ENCODE results near the gene LMBRD2. TPM values are rescaled to one million over a fixed set of nuclear protein-coding genes. Genes with fewer than 3 reads are reported as not detected.

Gene LMBRD2
- total RNA-seq, 4 donors from 2014 or later: 9.5 to 17.1 (median 11.1) TPM

GRCh38 chr5:36078430-36078829 lies 73.3 kb downstream of the LMBRD2 start:
- 50% methylated on average over 10 of the region's 10 CpGs for WGBS
- no peaks in the 10 kb centered on the region for H3K9me3 ChIP-seq

GRCh38 chr5:36073595-36074216 lies 78.0 kb downstream of the LMBRD2 start:
- 66% methylated on average over 3 of the region's 3 CpGs for WGBS
- Histone ChIP-seq H3K27me3 (peaks cover 7% of the 10 kb centered on the region), H3K27ac (no peak overlapping the region), H3K4me1 (no peaks in the 10 kb centered on the region), H3K4me3 (no peak overlapping the region), H3K9me3 (no peaks in the 10 kb centered on the region), H3K36me3 (no peaks in the 10 kb centered on the region)
- no peak for DNase-seq (ENCODE audit: low spot score in 2 of 2)
- TF ChIP-seq EP300 (IDR thresholded peaks at IDR 0.05) (no peak), POLR2A (IDR thresholded peaks at IDR 0.05) (no peak), CTCF (IDR thresholded peaks at IDR 0.05) (no peak), POLR2AphosphoS5 (IDR thresholded peaks at IDR 0.05) (no peak)

More at GRCh38 chr5:36078430-36078829, 73.3 kb downstream of the LMBRD2 start:
- DNase-seq (ENCODE audit: low spot score in 2 of 2): no peak
- Histone ChIP-seq H3K36me3 (no peaks in the 10 kb centered on the region), H3K4me3 (no peak overlapping the region), H3K27me3 (peaks cover 8% of the 10 kb centered on the region), H3K27ac (no peak overlapping the region), H3K4me1 (peaks cover 3% of the 10 kb centered on the region)
- TF ChIP-seq CTCF (IDR thresholded peaks at IDR 0.05): no peak

- no peak for DNase-seq (ENCODE audit: low spot score in 2 of 2)
- no peaks in the 10 kb centered on the region for H3K36me3 ChIP-seq
- H3K27me3 ChIP-seq: peaks cover 24% of the 10 kb centered on the region
- WGBS: 52% methylated on average over 9 of the region's 9 CpGs
- no peak overlapping the region for H3K4me3 ChIP-seq
- no peaks in the 10 kb centered on the region for H3K9me3 ChIP-seq
- H3K4me1 ChIP-seq: peaks cover 5% of the 10 kb centered on the region
- TF ChIP-seq CTCF (IDR thresholded peaks at IDR 0.05) (no peak), POLR2A (IDR thresholded peaks at IDR 0.05) (no peak), EP300 (IDR thresholded peaks at IDR 0.05) (no peak), POLR2AphosphoS5 (IDR thresholded peaks at IDR 0.05) (no peak)
- no peak overlapping the region for H3K27ac ChIP-seq
These were observed 80.8 kb downstream of the LMBRD2 start for GRCh38 chr5:36070687-36071571.

- H3K9me3 ChIP-seq: no peaks in the 10 kb centered on the region
- peaks cover 24% of the 10 kb centered on the region for H3K27me3 ChIP-seq
- no peak overlapping the region for H3K27ac ChIP-seq
- TF ChIP-seq EP300 (IDR thresholded peaks at IDR 0.05) (no peak), POLR2A (IDR thresholded peaks at IDR 0.05) (no peak), CTCF (IDR thresholded peaks at IDR 0.05) (no peak), POLR2AphosphoS5 (IDR thresholded peaks at IDR 0.05) (no peak)
- DNase-seq (ENCODE audit: low spot score in 2 of 2): no peak
- H3K4me3 ChIP-seq: no peak overlapping the region
- peaks cover 5% of the 10 kb centered on the region for H3K4me1 ChIP-seq
- no peaks in the 10 kb centered on the region for H3K36me3 ChIP-seq
- 100% methylated on average over 5 of the region's 5 CpGs for WGBS
These were observed 82.9 kb downstream of the LMBRD2 start for GRCh38 chr5:36068751-36069281.

Data from suprapubic skin (tissue), 4 donors.